Measurements from ENCODE around the gene OR11L1. TPM values are rescaled to one million over a fixed set of nuclear protein-coding genes. Genes with fewer than 3 reads are reported as not detected.

OR11L1 gene
- total and polyA plus RNA-seq, 3 experiments from 2014 or later = not detected

- Mint-ChIP-seq H3K9me3 (peaks cover 0 to 6% (median 4%) of the 10 kb centered on the region in 5 donors), H3K4me1 (peaks cover 6 to 13% (median 9%) of the 10 kb centered on the region in 3 donors), H3K27me3 (peaks cover 30 to 59% of the 10 kb centered on the region in 2 donors), H3K27ac (no peak overlapping the region), H3K4me3 (peak overlapping the region in 1 of 7 donors; percentile 32), H3K36me3 (peaks cover 0 to 5% (median 0%) of the 10 kb centered on the region in 3 donors)
- no peak for DNase-seq
- ChIA-PET CTCF (no interaction called here), POLR2A (no interaction called here)
- peaks cover 4% of the 10 kb centered on the region for H3K27me3 ChIP-seq (ENCODE audit: insufficient read depth, low read length, poor library complexity, severe bottlenecking)
- H3K4me1 ChIP-seq (ENCODE audit: insufficient read depth, low read length) = no peaks in the 10 kb centered on the region
- no peak overlapping the region for H3K27ac ChIP-seq (ENCODE audit: low read depth, low read length)
- H3K36me3 ChIP-seq (ENCODE audit: insufficient read depth, low read length) = no peaks in the 10 kb centered on the region
- no peaks in the 10 kb centered on the region for H3K9me3 ChIP-seq (ENCODE audit: low read length)
- no peak overlapping the region for H3K4me3 ChIP-seq (ENCODE audit: low read length)
Observed at GRCh38 chr1:247855911-247856310, 14.2 kb upstream of the OR11L1 start.

GRCh38 chr1:247854899-247855545 is 13.3 kb upstream of the OR11L1 start:
- Histone ChIP-seq H3K9me3 (ENCODE audit: low read length) (no peaks in the 10 kb centered on the region), H3K27me3 (ENCODE audit: insufficient read depth, low read length, poor library complexity, severe bottlenecking) (peaks cover 4% of the 10 kb centered on the region), H3K4me1 (ENCODE audit: insufficient read depth, low read length) (no peaks in the 10 kb centered on the region), H3K27ac (ENCODE audit: low read depth, low read length) (no peak overlapping the region), H3K4me3 (ENCODE audit: low read length) (no peak overlapping the region), H3K36me3 (ENCODE audit: insufficient read depth, low read length) (no peaks in the 10 kb centered on the region)
- H3K4me3 Mint-ChIP-seq = no peak overlapping the region
- DNase-seq = no peak
- H3K36me3 Mint-ChIP-seq = peaks cover 0 to 5% (median 0%) of the 10 kb centered on the region in 3 donors
- H3K9me3 Mint-ChIP-seq = peaks cover 0 to 6% (median 4%) of the 10 kb centered on the region in 5 donors
- H3K4me1 Mint-ChIP-seq = peaks cover 6 to 13% (median 9%) of the 10 kb centered on the region in 3 donors
- H3K27ac Mint-ChIP-seq = no peak overlapping the region
- POLR2A ChIA-PET = no interaction called here
- CTCF ChIA-PET = no interaction called here
- H3K27me3 Mint-ChIP-seq = peaks cover 26 to 52% of the 10 kb centered on the region in 2 donors

GRCh38 chr1:247849616-247850015 is 7.9 kb upstream of the OR11L1 start:
- H3K36me3 ChIP-seq (ENCODE audit: insufficient read depth, low read length) = no peaks in the 10 kb centered on the region
- H3K27me3 ChIP-seq (ENCODE audit: insufficient read depth, low read length, poor library complexity, severe bottlenecking) = no peaks in the 10 kb centered on the region
- no peak overlapping the region for H3K4me3 Mint-ChIP-seq
- ChIA-PET POLR2A (no interaction called here), CTCF (no interaction called here)
- H3K36me3 Mint-ChIP-seq = no peaks in the 10 kb centered on the region
- no peaks in the 10 kb centered on the region for H3K4me1 Mint-ChIP-seq
- no peak overlapping the region for H3K27ac ChIP-seq (ENCODE audit: low read depth, low read length)
- DNase-seq = no peak
- H3K27ac Mint-ChIP-seq = no peak overlapping the region
- H3K4me3 ChIP-seq (ENCODE audit: low read length) = no peak overlapping the region
- no peaks in the 10 kb centered on the region for H3K4me1 ChIP-seq (ENCODE audit: insufficient read depth, low read length)
- H3K27me3 Mint-ChIP-seq = peaks cover 3 to 9% of the 10 kb centered on the region in 2 donors
- H3K9me3 Mint-ChIP-seq = peaks cover 0 to 2% (median 1%) of the 10 kb centered on the region in 5 donors
- no peaks in the 10 kb centered on the region for H3K9me3 ChIP-seq (ENCODE audit: low read length)

GRCh38 chr1:247848346-247848745 is 6.7 kb upstream of the OR11L1 start:
- Mint-ChIP-seq H3K36me3 (no peaks in the 10 kb centered on the region), H3K9me3 (peaks cover 0 to 2% (median under 1%) of the 10 kb centered on the region in 5 donors), H3K27ac (no peak overlapping the region), H3K4me1 (no peaks in the 10 kb centered on the region), H3K27me3 (peaks cover 2 to 4% of the 10 kb centered on the region in 2 donors), H3K4me3 (no peak overlapping the region)
- Histone ChIP-seq H3K27ac (ENCODE audit: low read depth, low read length) (no peak overlapping the region), H3K36me3 (ENCODE audit: insufficient read depth, low read length) (no peaks in the 10 kb centered on the region), H3K9me3 (ENCODE audit: low read length) (no peaks in the 10 kb centered on the region), H3K27me3 (ENCODE audit: insufficient read depth, low read length, poor library complexity, severe bottlenecking) (no peaks in the 10 kb centered on the region), H3K4me3 (ENCODE audit: low read length) (no peak overlapping the region), H3K4me1 (ENCODE audit: insufficient read depth, low read length) (no peaks in the 10 kb centered on the region)
- CTCF ChIA-PET = no interaction called here
- no peak for DNase-seq
- POLR2A ChIA-PET = no interaction called here

- H3K4me1 Mint-ChIP-seq = no peaks in the 10 kb centered on the region
- peaks cover 0 to 2% (median 0%) of the 10 kb centered on the region in 5 donors for H3K9me3 Mint-ChIP-seq
- H3K36me3 Mint-ChIP-seq = no peaks in the 10 kb centered on the region
- Histone ChIP-seq H3K4me3 (ENCODE audit: low read length) (no peak overlapping the region), H3K4me1 (ENCODE audit: insufficient read depth, low read length) (no peaks in the 10 kb centered on the region), H3K27me3 (ENCODE audit: insufficient read depth, low read length, poor library complexity, severe bottlenecking) (no peaks in the 10 kb centered on the region), H3K36me3 (ENCODE audit: insufficient read depth, low read length) (no peaks in the 10 kb centered on the region), H3K27ac (ENCODE audit: low read depth, low read length) (no peak overlapping the region), H3K9me3 (ENCODE audit: low read length) (no peaks in the 10 kb centered on the region)
- ChIA-PET CTCF (no interaction called here), POLR2A (no interaction called here)
- H3K27ac Mint-ChIP-seq = no peak overlapping the region
- no peak overlapping the region for H3K4me3 Mint-ChIP-seq
- no peaks in the 10 kb centered on the region for H3K27me3 Mint-ChIP-seq
- DNase-seq = no peak
Observed at GRCh38 chr1:247845693-247846017, 4.0 kb upstream of the OR11L1 start.

GRCh38 chr1:247845011-247845692 is 3.5 kb upstream of the OR11L1 start:
- ChIA-PET CTCF (no interaction called here), POLR2A (no interaction called here)
- H3K27me3 Mint-ChIP-seq = no peaks in the 10 kb centered on the region
- H3K4me1 ChIP-seq (ENCODE audit: insufficient read depth, low read length) = no peaks in the 10 kb centered on the region
- H3K36me3 Mint-ChIP-seq = no peaks in the 10 kb centered on the region
- no peak for DNase-seq
- H3K27ac Mint-ChIP-seq = no peak overlapping the region
- no peak overlapping the region for H3K4me3 ChIP-seq (ENCODE audit: low read length)
- no peaks in the 10 kb centered on the region for H3K4me1 Mint-ChIP-seq
- H3K9me3 Mint-ChIP-seq = peaks cover 0 to 2% (median 0%) of the 10 kb centered on the region in 5 donors
- H3K27ac ChIP-seq (ENCODE audit: low read depth, low read length) = no peak overlapping the region
- no peaks in the 10 kb centered on the region for H3K9me3 ChIP-seq (ENCODE audit: low read length)
- H3K27me3 ChIP-seq (ENCODE audit: insufficient read depth, low read length, poor library complexity, severe bottlenecking) = no peaks in the 10 kb centered on the region
- H3K4me3 Mint-ChIP-seq = no peak overlapping the region
- no peaks in the 10 kb centered on the region for H3K36me3 ChIP-seq (ENCODE audit: insufficient read depth, low read length)

GRCh38 chr1:247843411-247843810 is 1.7 kb upstream of the OR11L1 start:
- Histone ChIP-seq H3K27me3 (ENCODE audit: insufficient read depth, low read length, poor library complexity, severe bottlenecking) (no peaks in the 10 kb centered on the region), H3K4me3 (ENCODE audit: low read length) (no peak overlapping the region), H3K36me3 (ENCODE audit: insufficient read depth, low read length) (no peaks in the 10 kb centered on the region), H3K27ac (ENCODE audit: low read depth, low read length) (no peak overlapping the region), H3K4me1 (ENCODE audit: insufficient read depth, low read length) (no peaks in the 10 kb centered on the region), H3K9me3 (ENCODE audit: low read length) (no peaks in the 10 kb centered on the region)
- Mint-ChIP-seq H3K4me1 (no peaks in the 10 kb centered on the region), H3K36me3 (no peaks in the 10 kb centered on the region), H3K27me3 (no peaks in the 10 kb centered on the region), H3K27ac (no peak overlapping the region), H3K9me3 (peaks cover 0 to 1% (median 0%) of the 10 kb centered on the region in 5 donors), H3K4me3 (no peak overlapping the region)
- DNase-seq = no peak
- CTCF ChIA-PET = no interaction called here
- POLR2A ChIA-PET = no interaction called here

GRCh38 chr1:247840818-247841217 is 878 bp downstream of the OR11L1 start:
- Histone ChIP-seq H3K27ac (ENCODE audit: low read depth, low read length) (no peak overlapping the region), H3K4me1 (ENCODE audit: insufficient read depth, low read length) (no peaks in the 10 kb centered on the region), H3K27me3 (ENCODE audit: insufficient read depth, low read length, poor library complexity, severe bottlenecking) (no peaks in the 10 kb centered on the region), H3K36me3 (ENCODE audit: insufficient read depth, low read length) (no peaks in the 10 kb centered on the region), H3K4me3 (ENCODE audit: low read length) (no peak overlapping the region), H3K9me3 (ENCODE audit: low read length) (no peaks in the 10 kb centered on the region)
- Mint-ChIP-seq H3K36me3 (no peaks in the 10 kb centered on the region), H3K27me3 (no peaks in the 10 kb centered on the region), H3K4me1 (no peaks in the 10 kb centered on the region), H3K27ac (no peak overlapping the region), H3K4me3 (no peak overlapping the region), H3K9me3 (peaks cover 0 to 3% (median 0%) of the 10 kb centered on the region in 5 donors)
- DNase-seq = no peak
- CTCF ChIA-PET = no interaction called here
- POLR2A ChIA-PET = no interaction called here

All from CD8-positive, alpha-beta memory T cell (primary cell).